NCI-H510A treated with DMSO at 0.1 percent for 48 hours (cell line): ENCODE results near the gene TGM6.
A peak's percentile ranks its signal among the peaks of the same experiment; 100 is the strongest.

Experiments
- DNase-seq: peaks from one replicate; lab custom pipeline; 2025; lab: John Stamatoyannopoulos, UW

TGM6 gene

DNA sequence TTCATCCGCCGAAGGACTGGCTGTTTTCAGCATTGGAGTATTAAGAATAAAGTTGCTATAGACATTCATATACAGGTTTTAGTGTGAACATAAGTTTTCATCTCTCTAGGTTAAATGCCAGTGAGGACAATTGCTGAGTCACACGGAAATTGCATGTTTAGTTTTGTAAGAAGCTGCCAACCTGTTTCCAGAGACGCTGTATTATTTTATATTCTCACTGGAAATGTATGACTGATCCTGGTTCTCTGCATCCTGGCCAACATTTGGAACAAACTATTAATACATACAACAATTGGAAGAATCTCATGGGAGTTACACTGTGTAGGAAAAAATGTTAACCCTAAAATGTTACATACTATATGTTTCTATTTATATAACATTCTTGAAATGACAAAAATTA, 16.7 kb upstream of the TGM6 start:
- no peak for DNase-seq

DNA sequence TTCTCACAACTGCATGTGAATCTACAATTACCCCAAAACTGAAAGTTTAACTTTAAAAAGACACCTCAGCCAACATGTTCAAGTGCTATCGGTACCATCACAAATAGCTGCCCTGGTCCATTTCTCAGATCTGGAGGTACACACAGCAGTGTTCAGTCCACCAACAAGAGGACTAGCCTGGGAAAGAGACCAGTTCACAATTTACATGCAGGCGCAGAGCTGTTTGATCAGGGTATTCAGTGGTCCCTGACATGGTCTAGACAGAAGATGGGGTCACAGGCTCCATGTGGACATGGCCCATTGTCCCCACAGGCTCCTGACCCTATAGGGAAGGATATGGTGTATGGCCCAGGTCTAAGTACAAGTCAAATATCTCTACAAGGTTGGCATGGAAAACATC, 15.6 kb upstream of the TGM6 start:
- no peak for DNase-seq

DNA sequence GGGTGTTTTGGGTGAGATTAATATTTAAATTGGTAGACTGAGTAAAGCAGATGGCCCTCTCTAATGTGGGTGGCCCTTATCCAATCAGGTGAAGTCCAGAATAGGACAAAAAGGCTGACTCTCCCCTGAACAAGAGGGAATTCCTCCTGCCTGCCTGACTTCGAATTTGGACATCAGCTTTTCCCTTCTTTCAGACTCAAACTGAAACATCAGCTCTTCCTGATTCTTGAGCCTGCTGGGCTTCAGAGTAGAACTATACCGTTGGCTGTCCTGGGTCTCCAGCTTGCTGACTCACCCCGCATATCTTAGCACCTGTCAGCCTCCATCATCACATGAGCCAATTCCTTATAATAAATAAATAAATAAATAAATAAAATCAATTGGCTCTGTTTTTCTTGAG, 15.0 kb upstream of the TGM6 start:
- no peak for DNase-seq

DNA sequence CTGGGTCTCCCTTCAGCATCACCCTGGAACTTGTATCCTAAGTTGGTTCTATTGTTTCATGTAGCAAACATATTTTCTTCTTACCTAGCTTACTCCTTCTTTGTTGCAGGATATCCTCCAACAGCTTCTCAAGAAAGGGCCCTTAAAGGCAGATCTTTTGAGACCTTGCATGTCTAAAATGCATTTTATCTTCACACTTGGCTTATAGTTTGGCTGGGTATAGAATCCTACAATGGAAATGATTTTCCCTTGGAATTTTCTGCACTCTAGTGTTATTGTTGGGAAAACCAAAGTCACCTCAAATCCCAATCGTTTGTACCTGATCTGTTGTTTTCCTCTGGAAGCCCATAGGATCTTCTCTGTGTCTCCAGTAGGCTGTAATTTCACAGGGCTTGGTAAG, 12.1 kb upstream of the TGM6 start:
- no peak for DNase-seq

DNA sequence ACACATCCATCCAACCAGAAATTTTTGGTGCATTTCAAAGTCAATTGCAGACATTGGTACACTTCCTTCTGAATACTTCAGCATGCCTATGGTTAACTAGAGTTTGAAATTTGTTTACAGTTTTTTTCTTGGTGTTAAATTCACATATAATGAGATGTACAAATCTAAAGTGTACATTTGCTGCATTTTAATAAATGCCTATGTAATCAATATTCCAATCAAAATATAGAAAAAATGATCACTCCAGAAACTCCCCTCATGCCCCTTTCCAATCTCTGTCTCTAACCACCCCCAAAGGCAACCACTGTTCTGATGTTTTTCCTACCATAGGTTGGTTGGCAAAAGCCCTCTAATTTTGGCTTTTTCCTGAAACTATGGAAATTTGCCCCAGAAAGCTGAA, 7.6 kb upstream of the TGM6 start:
- no peak for DNase-seq

DNA sequence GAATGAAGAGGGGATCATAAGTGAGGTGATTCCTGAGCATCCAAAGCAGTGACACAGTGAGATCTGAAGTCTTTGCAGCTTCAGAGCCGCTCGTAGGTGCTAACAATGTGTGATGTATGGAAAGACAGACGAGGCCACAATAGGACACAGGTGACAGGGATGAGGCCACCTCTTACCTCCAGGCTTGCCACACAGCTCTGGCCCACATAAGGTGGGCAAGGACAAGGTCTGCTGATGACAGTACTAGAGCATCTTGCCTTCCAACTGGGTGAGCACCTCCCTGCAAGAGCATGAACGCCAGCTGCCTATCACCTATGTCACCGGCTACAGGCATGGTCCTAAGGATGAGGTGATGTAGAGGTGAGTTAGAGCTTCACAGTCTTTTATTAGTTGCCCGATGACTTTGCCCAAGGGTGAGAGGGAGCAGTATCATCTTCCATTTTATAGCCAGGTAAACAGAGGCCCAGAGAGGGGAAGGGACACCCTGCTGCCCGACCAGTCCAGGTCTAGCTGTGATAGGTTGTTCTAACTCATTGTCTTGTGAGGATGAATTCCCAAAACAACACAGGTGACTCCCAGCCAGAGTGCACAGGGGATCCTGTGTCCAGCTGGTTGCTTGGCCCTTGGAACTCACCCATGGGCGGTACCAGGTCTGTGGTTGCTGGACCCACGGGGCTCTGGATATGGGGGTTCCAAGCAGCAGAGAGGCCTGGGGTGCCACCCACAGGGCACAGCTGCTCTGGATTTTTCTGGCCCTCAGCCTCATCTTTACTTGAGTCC, 6.2 kb upstream of the TGM6 start:
- DNase-seq, result no peak

DNA sequence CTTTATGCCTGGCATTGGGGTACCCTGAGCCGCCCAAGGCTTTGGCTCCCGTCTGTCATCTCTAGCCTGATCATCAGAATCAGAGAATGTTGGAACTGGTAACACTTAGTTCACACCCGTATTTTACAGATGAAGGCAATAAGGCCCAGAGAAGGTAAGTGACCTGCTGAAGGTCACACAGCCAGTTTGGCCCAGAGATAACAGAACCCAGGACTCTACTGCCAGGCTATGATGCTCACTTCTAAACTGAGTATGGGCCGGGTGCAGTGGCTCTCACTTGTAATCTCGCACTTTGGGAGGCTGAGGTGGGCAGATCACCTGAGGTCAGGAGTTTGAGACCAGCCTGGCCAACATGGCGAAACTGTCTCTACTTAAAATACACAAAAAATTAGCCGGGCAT, 1.8 kb upstream of the TGM6 start:
- DNase-seq, result no peak

DNA sequence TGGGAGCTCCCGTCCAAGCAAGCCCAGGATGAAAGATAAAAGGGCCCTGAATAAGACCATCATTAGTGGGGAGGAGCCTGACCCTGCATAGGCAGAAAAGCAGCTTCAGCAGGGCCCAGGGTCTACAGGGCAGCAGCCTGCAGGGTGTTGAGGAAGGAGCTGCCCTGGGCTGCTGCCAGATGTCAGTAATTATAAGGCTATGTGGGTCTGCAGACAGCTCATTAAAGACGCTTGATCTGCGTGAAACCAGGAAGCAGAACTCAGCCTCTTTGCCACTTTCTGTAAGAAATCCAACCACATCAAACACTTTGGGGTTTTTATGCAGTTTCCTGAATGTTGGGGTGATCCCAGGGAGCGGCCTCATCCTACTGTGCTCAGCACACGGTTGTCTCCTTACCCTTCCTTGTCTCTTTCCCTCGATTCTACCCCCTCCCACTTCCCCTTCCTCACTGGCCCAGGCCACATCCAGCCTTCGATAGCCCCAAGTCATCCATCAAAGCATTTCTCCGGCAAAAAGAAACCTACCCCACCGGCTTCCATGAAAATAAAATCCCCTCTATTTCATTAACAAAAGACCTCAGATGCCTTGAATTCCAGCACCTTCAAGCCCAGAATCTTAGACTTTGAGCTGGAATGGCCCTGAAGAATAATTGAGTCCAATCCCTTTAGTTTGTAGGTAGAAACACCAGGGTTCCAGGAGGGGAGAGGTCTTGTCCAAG, 1.0 kb upstream of the TGM6 start:
- DNase-seq, result no peak

DNA sequence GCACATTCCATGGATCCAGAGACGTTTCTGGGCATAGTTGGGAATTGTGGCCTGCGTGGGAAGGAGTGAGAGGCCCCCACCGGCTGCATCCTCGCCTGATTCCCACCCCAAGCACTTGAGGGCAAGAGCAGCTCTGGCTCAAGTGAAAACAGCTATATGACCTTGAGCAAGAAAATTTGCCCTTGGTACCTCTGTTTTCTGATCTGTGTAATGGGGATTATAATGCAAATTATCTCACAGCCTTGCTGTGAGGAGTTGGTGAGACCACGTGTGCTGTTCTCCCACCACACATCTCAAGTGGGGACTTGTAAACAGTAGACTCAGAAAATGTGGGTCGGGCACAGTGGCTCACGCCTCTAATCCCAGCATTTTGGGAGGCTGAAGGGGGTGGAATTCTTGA, 602 bp downstream of the TGM6 start:
- no peak for DNase-seq

DNA sequence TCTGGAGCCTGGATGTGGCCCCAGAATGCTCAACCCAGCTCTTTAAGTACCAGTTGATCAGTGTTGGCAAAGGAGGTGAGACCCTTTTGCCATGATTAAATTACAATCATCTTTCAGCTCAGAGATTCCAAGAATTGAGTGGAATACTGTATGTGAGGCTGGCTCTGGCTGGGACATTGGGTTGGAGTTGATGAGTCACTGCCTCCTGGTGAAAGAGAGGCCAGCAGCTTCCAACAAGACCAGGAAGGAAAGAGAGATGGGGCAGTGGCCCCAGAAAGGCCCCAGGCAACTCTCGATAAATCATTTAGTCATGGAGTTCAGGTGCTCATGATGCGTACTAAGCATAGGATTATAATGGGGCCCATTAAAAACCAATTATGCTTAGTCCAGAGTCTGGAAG, 2.1 kb downstream of the TGM6 start:
- no peak for DNase-seq

DNA sequence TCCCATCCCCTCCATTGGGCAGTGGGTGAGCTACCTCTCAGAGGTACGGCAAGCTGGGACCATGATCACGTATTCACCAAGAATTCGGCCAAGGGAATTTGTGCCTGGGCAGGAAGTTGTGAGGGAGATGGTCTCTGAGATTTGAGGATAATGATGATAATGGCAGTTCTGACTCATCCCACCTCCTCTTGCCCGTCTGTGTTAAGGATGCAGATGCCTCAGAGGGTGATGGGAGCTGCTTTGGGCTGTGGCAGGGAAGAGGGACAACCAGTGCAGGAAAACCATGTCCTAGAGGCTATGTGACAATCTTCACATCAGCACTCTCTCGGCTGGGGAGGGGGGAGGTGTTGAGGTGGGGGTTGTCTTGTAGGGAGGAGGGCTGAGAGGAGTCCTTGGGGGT, 4.3 kb downstream of the TGM6 start:
- DNase-seq, result no peak

DNA sequence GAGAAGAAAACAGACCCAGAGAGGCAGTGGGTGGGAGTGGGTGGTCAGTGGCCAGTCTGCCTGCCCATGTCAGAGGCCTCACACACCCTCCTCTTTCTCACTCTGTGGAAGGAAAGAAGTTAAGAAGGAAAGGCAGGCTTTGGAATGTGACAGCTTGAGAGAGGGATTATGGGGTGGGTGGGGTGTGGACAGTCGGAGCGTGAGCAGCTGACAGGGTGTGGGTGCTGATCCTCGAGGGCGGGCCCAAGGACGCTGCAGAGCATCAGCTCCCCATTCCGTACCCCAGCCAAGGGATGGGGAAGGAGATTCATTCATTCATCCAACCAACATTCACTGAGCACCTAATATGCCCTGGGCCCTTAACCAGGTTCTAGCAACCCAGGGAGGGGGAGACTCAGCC, 4.8 kb downstream of the TGM6 start:
- DNase-seq, result no peak

DNA sequence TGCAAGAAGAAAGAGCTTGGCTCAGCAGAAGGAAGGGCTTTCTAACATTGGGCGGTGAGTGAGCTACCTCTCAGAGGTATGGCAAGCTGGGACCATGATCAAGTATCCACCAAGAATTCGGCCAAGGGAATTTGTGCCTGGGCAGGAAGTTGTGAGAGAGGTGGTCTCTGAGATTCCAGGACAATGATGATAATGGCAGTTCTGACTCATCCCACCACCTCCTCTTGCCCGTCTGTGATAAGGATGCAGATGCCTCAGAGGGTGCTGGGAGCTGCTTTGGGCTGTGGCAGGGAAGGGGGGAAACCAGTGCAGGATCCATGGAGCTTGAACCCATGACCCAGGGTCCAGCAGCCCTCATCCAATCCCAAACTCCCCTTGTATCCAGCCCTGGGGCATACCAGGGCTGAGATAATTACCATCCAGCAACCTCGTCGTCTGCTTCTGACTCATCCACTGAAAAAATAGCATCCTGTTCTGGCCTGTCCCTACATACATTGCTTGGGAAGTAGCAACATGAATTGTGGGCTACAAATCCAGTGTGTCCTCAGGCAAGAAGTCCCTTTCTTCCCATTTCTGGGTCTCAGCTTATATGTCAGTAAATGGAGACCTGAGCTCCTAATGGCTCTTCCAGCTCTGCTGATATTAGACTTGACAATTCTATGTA, 5.9 kb downstream of the TGM6 start:
- DNase-seq, result no peak

DNA sequence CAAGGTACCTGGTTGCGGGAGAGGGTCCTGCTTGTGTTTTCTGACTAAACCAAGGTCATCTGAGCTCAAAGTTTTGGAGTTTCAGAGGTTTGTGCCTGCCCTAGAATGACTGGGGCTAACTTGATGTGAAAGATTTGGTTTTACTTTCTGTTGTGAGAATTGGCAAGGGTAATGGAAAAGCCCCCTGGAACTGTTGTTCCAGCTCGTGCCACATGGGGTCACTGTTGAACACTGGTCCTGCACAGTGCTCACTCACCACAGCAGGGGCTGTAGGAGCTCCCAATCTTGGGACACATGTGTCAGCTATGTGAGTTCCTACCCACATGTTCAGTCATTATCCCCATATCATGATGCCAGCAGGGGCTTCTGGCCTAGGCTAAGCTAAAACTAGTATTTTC, 6.5 kb downstream of the TGM6 start:
- peak; percentile 30 for DNase-seq

DNA sequence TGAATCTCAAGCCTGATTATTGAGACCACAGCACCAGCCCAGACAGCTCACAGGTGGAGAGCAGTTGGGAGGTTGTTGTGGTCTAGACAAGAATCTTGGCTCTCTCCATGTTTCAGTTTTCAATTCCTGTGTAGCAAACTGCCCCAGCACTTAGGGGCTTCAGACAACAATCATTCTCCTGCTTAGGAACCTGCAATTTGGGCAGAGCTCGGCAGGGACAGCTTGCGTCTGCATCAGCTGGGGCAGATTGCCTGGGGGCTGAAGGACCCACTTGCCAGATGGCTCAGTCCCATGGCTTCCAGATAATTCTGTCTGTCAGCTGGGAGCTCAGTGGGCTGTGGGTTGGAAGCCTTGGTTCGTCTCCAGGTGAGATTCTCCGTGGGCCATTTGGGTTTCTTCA, 6.9 kb downstream of the TGM6 start:
- DNase-seq, result no peak

DNA sequence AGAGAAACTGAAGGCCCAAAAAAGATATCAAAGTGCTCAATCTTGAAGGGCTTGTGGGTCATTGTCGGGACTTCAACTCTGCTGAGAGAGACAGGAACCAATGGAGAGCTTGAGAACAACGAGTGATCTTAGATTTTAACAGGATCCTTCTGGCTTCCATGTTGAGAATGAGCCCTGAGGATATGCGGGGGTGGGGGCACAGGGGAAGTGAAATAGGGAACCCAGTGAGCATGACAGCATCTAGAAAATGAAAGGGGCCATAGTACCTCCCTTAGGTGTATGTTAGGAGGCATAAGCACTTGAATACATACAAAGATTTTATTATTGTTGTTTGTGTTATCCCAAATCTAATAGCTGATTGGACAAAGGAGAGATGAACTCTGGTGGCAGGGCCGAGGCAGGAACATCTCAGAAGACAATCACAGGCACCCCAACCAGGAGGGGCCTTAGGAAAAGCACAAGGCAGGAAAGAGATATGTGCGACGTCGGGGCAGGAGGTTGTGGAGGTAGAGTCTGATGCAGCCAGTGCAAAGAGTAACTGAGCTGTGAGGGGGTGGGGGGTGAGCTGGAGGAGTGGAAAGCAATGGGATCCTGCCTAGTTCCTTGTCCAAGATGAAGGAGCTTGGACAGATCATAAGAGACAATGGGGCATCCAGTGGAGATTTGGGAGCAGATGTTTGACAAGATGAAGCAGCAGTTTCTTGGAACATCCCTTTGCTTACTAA, 10.4 kb downstream of the TGM6 start:
- DNase-seq, result no peak

DNA sequence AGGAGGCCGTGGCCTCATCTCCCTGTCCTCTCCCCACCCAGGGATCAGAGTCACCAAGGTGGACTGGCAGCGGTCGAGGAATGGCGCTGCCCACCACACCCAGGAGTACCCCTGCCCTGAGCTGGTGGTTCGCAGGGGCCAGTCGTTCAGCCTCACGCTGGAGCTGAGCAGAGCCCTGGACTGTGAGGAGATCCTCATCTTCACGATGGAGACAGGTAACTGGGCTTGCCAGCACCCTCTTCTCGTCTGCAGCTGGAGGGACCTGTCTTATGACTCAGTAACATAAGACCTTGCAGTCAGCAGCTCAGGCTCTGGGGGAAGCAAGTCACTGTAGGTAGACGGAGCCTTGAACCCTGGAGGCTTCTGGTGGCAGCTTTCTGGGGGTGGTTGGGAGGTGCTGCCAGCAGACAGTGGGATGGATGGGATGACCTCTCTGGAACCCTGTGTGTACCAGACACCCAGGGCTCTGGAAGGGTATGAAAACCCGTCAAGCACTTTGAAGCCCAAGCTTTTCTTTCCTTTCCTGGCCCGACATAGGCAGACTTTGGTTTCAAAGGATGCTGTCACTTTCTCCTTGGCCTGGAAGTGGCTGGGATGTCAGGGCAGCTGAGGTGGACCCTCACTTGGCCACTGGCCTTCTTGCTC, 13.8 kb downstream of the TGM6 start:
- DNase-seq, result no peak

DNA sequence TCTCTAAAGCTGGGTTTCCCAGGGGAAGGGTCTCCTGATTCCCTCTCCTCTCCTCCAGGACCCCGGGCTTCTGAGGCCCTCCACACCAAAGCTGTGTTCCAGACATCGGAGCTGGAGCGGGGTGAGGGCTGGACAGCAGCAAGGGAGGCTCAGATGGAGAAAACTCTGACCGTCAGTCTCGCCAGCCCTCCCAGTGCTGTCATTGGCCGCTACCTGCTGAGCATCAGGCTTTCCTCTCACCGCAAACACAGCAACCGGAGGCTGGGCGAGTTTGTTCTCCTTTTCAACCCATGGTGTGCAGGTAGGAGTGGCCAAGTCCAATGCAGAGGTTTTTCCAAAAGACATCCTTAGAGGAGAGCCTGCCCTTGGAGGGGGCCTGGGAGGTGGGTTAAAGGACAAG, 14.4 kb downstream of the TGM6 start:
- no peak for DNase-seq

DNA sequence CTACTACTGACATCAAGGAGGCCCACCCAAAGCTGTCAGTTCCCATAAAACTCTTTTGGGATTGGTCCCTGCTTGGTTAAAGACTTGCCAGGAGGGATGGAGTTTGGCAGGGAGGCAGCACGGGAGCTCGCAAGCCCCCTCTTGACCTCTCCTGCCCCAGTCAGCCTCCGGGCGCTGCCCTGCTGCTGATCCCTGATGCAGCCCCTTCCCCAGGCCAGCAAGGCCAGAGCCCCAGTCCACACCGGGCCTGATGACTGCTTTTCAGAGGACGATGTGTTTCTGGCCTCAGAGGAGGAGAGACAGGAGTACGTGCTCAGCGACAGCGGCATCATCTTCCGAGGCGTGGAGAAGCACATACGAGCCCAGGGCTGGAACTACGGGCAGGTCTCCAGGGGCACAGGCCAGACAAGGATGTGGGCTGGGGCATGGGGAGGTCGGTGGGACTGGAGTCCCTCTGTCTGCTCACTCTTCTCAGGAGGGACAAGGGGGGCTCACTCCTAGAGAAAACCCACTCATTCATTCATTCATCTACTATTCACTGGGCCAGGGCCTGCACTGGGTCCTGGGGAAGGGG, 15.6 kb downstream of the TGM6 start:
- no peak for DNase-seq

DNA sequence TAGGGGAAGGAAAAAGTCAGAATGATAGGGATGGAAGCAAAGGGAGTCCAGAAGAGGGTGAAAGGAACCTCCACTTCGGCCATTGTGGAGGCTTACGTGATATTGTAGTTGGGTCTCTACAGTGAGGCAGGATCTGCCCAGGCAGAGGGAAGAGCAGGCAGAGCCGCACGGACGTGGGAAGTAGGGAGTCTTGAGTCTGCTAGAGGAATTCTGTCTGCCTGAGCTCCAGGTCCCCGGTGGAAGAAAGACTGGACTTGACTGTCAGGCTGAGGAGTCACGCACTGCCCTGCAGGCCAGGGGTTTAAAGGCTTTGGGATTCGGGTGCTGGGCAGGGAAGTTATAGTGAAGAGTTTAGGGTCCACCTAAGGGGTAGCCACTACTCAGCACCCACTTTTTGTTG, 16.4 kb downstream of the TGM6 start:
- no peak for DNase-seq

DNA sequence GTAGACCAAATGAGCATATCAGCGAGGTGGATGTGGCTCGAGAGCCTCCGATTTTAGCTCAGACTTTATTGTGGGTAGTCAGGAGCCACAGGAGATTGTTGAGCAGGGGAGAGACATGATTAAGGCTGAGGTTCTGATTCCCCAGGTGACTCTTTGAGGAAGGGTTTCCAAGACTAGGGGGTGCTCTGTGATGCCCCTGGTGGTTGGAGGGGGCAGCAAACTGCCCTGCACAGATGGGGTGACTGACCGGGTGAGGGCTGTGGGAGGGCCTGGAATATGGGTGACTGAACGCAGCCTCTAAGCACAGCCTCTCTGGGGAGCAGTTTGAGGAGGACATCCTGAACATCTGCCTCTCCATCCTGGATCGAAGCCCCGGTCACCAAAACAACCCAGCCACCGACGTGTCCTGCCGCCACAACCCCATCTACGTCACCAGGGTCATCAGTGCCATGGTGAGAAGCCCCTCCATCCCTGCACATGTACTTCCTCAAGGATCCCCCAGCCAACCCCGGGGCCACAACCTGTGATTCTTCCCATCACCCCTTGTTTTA, 17.0 kb downstream of the TGM6 start:
- no peak for DNase-seq

DNA sequence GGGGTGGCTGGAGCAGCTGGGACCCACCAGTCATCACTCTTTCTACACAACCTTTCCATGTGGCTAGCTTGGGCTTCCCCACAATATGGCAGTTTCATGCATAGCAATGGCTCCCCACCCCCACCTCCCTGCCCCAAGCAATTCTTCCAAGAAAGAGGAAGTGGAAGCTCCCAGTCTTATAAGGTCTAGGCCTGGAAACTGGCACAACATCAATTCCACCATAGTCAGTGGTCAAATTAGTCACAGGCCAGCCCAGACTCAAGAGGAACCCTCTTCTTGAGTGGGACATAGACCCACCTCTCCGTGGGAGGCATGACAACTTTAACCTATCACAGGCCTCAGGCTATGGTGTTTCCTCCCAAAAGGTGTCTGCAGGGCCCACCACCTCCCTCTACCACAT, 17.7 kb downstream of the TGM6 start:
- no peak for DNase-seq
